ENCODE data around the gene KLHL10. TPM values are rescaled to one million over a fixed set of nuclear protein-coding genes. Genes with fewer than 3 reads are reported as not detected.

The KLHL10 gene
- polyA plus RNA-seq, 2 of the 4 experiments (the other 2 are of a cell fraction), result 0.12 to 0.13 TPM

DNA sequence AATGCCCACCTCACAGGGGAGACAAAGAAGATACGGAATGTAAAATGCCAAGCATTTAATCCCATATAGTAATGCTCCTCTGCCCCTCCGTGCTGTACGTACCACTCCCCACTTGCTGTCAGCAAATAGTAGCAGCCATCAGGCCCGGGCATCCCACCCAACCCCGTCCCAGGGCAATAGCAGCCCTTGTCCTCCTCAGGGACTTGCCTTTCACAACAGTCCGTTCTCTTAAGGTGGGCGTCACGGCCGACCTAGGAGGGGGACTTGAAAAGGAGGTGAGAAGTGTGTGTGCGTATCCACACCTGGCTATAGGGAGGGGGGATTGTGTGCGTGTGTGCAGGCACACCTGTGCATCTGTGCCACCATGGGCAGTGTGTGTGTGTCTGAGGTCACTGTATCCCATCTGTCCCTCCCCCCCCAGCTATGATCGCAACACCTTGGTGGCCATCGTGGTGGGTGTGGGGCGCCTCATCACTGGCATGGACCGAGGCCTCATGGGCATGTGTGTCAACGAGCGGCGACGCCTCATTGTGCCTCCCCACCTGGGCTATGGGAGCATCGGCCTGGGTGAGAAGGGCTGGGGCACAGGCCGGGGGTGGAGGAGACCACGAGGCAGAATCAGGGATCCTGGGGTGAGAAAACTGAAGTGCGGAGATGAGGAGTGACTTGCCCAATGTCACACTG is 20.8 kb upstream of the KLHL10 start:
- ChIA-PET POLR2A (no interaction called here), CTCF (interaction anchor here (1.1 to 2.4 kb wide), 4 partner anchors 12 to 79 kb away, joined by 3 to 10 read pairs (median 4); no protein-coding TSS in a partner anchor)
- H3K4me1 ChIP-seq, result peaks cover 13% of the 10 kb centered on the region
- H3K27ac ChIP-seq, result no peak overlapping the region
- H3K4me2 ChIP-seq, result no peak overlapping the region
- 95% methylated on average over 21 of the region's 23 CpGs for WGBS (ENCODE audit: missing lambda C conversion rate)
- DNase-seq (ENCODE audit: low read depth in 1 of 2, low spot score in 1 of 2) (no peak), FAIRE-seq (no peak), ATAC-seq (no peak)
- H3K9me3 ChIP-seq, result no peaks in the 10 kb centered on the region
- TF ChIP-seq TP53 (CRISPR knock-in tag; IDR thresholded peaks at IDR 0.05), result no peak
- TF ChIP-seq MAZ (IDR thresholded peaks at IDR 0.05; ENCODE audit: borderline replicate concordance, low read depth, low read length), result no peak
- TF ChIP-seq, protein P1, sequence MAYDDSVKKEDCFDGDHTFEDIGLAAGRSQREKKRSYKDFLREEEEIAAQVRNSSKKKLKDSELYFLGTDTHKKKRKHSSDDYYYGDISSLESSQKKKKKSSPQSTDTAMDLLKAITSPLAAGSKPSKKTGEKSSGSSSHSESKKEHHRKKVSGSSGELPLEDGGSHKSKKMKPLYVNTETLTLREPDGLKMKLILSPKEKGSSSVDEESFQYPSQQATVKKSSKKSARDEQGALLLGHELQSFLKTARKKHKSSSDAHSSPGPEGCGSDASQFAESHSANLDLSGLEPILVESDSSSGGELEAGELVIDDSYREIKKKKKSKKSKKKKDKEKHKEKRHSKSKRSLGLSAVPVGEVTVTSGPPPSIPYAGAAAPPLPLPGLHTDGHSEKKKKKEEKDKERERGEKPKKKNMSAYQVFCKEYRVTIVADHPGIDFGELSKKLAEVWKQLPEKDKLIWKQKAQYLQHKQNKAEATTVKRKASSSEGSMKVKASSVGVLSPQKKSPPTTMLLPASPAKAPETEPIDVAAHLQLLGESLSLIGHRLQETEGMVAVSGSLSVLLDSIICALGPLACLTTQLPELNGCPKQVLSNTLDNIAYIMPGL (CRISPR knock-in tag; IDR thresholded peaks at IDR 0.05; ENCODE audit: borderline replicate concordance), result no peak
- TF ChIP-seq, protein P2, sequence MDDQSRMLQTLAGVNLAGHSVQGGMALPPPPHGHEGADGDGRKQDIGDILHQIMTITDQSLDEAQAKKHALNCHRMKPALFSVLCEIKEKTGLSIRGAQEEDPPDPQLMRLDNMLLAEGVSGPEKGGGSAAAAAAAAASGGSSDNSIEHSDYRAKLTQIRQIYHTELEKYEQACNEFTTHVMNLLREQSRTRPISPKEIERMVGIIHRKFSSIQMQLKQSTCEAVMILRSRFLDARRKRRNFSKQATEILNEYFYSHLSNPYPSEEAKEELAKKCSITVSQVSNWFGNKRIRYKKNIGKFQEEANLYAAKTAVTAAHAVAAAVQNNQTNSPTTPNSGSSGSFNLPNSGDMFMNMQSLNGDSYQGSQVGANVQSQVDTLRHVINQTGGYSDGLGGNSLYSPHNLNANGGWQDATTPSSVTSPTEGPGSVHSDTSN (IDR thresholded peaks at IDR 0.05), result no peak
- no peak for TF ChIP-seq EHMT2 (IDR thresholded peaks at IDR 0.05; ENCODE audit: low read depth)
- no peak for TF ChIP-seq NFE2L2 (conservative IDR thresholded peaks at IDR 0.05; ENCODE audit: low read length)
- no peak for TF ChIP-seq EP300 (IDR thresholded peaks at IDR 0.05)
- TF ChIP-seq MAFK (IDR thresholded peaks at IDR 0.05; ENCODE audit: partially characterized antibody), result no peak
- TF ChIP-seq BHLHE40 (IDR thresholded peaks at IDR 0.05; ENCODE audit: low read depth, low read length), result no peak
- TF ChIP-seq ESRRA (IDR thresholded peaks at IDR 0.05; ENCODE audit: borderline replicate concordance, low read length), result no peak
- TF ChIP-seq CBX8 (IDR thresholded peaks at IDR 0.05), result no peak
- no peak for TF ChIP-seq NPAS2 (CRISPR knock-in tag; IDR thresholded peaks at IDR 0.05; ENCODE audit: borderline replicate concordance)
- no peak for TF ChIP-seq RNF2 (IDR thresholded peaks at IDR 0.05; ENCODE audit: borderline replicate concordance, low read depth)
- TF ChIP-seq, protein P3, sequence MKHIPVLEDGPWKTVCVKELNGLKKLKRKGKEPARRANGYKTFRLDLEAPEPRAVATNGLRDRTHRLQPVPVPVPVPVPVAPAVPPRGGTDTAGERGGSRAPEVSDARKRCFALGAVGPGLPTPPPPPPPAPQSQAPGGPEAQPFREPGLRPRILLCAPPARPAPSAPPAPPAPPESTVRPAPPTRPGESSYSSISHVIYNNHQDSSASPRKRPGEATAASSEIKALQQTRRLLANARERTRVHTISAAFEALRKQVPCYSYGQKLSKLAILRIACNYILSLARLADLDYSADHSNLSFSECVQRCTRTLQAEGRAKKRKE (CRISPR knock-in tag; IDR thresholded peaks at IDR 0.05; ENCODE audit: low read depth), result no peak
- no peak overlapping the region for H3K4me3 ChIP-seq

DNA sequence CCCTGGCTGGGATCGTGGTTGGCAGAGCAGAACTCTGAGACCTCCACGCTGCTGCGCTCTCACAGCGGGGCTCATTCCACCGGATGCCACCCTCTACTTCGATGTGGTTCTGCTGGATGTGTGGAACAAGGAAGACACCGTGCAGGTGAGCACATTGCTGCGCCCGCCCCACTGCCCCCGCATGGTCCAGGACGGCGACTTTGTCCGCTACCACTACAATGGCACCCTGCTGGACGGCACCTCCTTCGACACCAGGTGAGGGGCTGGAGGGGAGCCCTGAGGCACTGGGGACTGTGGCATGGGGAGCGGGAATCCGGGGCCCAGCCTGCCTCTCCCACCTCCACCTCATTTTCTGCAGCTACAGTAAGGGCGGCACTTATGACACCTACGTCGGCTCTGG is 19.6 kb upstream of the KLHL10 start:
- DNase-seq (ENCODE audit: low read depth in 1 of 2, low spot score in 1 of 2), result no peak
- ATAC-seq, result no peak
- TF ChIP-seq CBX2 (IDR thresholded peaks at IDR 0.05; ENCODE audit: borderline replicate concordance, low read depth) (no peak), MAFK (IDR thresholded peaks at IDR 0.05; ENCODE audit: partially characterized antibody) (no peak), ZC3H11A (IDR thresholded peaks at IDR 0.05) (no peak), RNF2 (IDR thresholded peaks at IDR 0.05; ENCODE audit: borderline replicate concordance, low read depth) (no peak), FOSB (CRISPR knock-in tag; IDR thresholded peaks at IDR 0.05) (no peak), EHMT2 (IDR thresholded peaks at IDR 0.05; ENCODE audit: low read depth) (no peak), TFCP2L1 (CRISPR knock-in tag; IDR thresholded peaks at IDR 0.05) (no peak), POLR2A (IDR thresholded peaks at IDR 0.05; ENCODE audit: low read length) (no peak), HOXB5 (CRISPR knock-in tag; IDR thresholded peaks at IDR 0.05) (no peak), NR3C1 (IDR thresholded peaks at IDR 0.05) (no peak), MAZ (IDR thresholded peaks at IDR 0.05; ENCODE audit: borderline replicate concordance, low read depth, low read length) (no peak), GATA3 (IDR thresholded peaks at IDR 0.05; ENCODE audit: borderline replicate concordance) (no peak), RCOR1 (IDR thresholded peaks at IDR 0.05; ENCODE audit: low read depth, low read length) (no peak), NFE2L2 (conservative IDR thresholded peaks at IDR 0.05; ENCODE audit: low read length) (no peak), RAD21 (conservative IDR thresholded peaks at IDR 0.05 in 1 of 2, IDR thresholded peaks at IDR 0.05 in 1 of 2) (no peak)
- TF ChIP-seq, protein P1 (CRISPR knock-in tag; IDR thresholded peaks at IDR 0.05; ENCODE audit: borderline replicate concordance), result no peak
- TF ChIP-seq, protein P4, sequence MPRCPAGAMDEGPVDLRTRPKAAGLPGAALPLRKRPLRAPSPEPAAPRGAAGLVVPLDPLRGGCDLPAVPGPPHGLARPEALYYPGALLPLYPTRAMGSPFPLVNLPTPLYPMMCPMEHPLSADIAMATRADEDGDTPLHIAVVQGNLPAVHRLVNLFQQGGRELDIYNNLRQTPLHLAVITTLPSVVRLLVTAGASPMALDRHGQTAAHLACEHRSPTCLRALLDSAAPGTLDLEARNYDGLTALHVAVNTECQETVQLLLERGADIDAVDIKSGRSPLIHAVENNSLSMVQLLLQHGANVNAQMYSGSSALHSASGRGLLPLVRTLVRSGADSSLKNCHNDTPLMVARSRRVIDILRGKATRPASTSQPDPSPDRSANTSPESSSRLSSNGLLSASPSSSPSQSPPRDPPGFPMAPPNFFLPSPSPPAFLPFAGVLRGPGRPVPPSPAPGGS (IDR thresholded peaks at IDR 0.05), result no peak
- TF ChIP-seq, protein P2 (IDR thresholded peaks at IDR 0.05), result no peak
- TF ChIP-seq, protein P5, sequence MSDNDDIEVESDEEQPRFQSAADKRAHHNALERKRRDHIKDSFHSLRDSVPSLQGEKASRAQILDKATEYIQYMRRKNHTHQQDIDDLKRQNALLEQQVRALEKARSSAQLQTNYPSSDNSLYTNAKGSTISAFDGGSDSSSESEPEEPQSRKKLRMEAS (IDR thresholded peaks at IDR 0.05), result no peak
- POLR2A ChIA-PET, result no interaction called here
- 95% methylated on average over 19 of the region's 20 CpGs for WGBS (ENCODE audit: missing lambda C conversion rate)
- no peak overlapping the region for H3K4me3 ChIP-seq
- no peak overlapping the region for H3K27ac ChIP-seq
- CTCF ChIA-PET, result interaction anchor here (0.9 kb wide), 1 partner anchor 80 kb away, joined by 3 read pairs; no protein-coding TSS in a partner anchor
- no peak overlapping the region for H3K4me2 ChIP-seq
- H3K9me3 ChIP-seq, result no peaks in the 10 kb centered on the region
- H3K4me1 ChIP-seq, result peaks cover 13% of the 10 kb centered on the region
- no peak for FAIRE-seq

Data from A549 (cell line).